GM20431 (cell line): ENCODE data around the gene ZNF688.
"Not testable (repeated sequence)": the region's sequence is repeated elsewhere in the genome, so short reads cannot be mapped to it uniquely, and the experiment has no call there.

ENCODE experiments used
- in situ Hi-C: fragments of 300-500 bp; cut with MseI, MboI; formaldehyde crosslinking; loops from one replicate; pipeline ENCODE4 v1.15.0; 2020; ENCODE audit warnings: low sequenced_read_pairs; ENCODE audit not compliant: unreplicated experiment

Gene ZNF688

DNA sequence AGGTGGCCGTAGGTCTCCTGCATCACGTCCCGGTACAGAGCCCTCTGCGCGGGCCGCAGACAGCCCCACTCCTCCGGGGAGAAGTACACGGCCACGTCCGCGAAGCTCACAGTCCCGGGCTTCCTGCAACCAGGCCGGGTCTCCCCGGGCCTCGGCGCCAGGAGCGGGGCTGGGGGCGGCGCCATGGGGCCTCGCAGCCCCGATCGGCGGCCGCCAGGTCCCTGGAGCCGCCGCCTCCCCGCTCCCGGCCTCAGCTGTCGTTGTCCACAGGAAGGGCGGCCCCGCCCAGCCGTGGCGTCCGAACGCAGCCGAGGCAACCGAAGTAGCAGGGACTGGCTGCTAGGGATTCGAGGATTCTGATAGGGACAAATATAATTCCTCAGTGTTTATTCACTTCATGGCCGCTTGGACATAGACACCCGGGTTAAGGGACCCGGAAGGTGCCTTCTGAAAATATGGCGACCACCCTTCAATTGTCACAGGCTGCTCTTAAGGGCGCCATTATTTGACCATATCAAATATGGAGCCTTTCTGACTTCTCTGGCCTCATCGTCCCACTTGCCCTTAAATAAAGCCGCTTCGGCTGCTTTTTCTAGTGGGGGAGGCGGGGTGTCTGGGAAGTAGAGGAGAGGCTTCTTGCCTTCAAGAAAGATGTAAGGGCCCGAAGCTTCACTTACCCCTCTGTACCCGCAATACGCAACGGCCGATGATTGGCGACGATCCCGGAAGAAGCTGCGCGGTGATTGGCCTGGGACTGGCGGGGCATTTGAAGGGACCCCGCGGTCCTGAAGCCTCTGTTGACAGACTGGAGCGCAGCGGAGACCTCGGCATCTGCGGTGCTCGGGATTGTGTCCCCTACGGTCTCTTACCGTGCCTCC is at the start of gene ZNF688:
Gene ZNF688, minus strand, starts transcription at position 270 of the 878 bp plus-strand sequence. Its CDS starts 85 bp downstream, at position 185.
- in situ Hi-C loops, result no loop called here

DNA sequence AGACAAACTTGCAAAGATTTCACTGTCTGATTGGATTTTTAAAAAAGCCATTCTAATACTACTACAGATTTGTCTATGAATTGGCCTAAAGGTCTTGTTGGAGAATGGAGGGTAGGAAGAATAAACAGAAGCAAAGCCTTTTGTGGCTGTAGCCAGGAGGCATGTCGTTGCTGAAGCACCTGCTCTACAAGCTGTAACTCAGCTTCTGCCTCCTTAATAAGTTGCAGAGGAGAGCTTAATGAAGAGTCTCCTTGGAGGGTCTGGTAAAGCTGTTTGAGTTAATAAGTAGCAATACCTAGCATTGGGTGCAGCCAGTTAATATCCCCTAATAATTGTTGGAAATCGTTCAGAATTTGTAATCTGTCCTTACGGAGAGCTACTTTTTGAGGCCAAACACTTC is 48.7 kb upstream of the ZNF688 start:
- in situ Hi-C loops, result loop anchor here (25.0 kb wide), 1 partner anchor 183 kb away; the partner anchor contains the start of genes DCTPP1 and SEPHS2

DNA sequence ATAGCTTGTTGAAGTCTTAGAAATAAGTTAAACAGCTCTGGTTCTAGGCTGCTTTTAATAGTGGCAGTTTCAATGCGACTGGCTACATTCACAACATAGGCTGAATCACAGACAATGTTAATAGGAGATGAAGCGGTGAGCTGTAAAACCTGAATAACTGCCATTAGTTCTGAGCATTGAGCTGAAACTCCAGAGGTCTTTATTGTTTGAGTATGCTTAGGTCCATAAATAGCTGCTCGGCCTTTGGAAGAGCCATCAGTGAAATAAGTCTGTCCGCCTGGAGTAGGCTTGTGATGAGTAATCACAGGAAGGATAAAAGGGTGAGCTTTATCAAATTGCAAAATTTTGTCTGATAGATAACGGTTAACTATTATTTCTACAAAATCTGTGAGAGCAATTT is 48.1 kb upstream of the ZNF688 start:
- in situ Hi-C loops, result loop anchor here (25.0 kb wide), 1 partner anchor 182 kb away; the partner anchor contains the start of genes DCTPP1 and SEPHS2

DNA sequence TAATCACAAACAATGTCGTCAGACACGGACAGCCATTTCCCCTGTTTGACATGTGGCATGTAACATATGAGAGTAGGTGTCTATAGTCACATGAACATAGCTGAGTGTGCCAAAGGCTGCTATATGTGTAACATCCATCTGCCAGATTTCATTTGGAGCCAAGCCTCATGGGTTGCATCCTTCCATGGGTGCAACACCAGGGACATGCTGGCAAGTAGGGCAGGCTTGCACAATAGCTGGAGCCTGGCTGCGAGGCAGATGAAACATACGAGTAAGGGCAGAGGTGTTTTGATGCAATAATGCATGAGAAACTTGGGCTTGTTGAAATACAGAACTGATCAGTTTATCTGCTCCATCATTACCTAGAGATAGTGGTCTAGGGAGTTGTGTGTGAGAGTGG is 47.7 kb upstream of the ZNF688 start:
- in situ Hi-C loops, result loop anchor here (25.0 kb wide), 1 partner anchor 182 kb away; the partner anchor contains the start of genes DCTPP1 and SEPHS2

DNA sequence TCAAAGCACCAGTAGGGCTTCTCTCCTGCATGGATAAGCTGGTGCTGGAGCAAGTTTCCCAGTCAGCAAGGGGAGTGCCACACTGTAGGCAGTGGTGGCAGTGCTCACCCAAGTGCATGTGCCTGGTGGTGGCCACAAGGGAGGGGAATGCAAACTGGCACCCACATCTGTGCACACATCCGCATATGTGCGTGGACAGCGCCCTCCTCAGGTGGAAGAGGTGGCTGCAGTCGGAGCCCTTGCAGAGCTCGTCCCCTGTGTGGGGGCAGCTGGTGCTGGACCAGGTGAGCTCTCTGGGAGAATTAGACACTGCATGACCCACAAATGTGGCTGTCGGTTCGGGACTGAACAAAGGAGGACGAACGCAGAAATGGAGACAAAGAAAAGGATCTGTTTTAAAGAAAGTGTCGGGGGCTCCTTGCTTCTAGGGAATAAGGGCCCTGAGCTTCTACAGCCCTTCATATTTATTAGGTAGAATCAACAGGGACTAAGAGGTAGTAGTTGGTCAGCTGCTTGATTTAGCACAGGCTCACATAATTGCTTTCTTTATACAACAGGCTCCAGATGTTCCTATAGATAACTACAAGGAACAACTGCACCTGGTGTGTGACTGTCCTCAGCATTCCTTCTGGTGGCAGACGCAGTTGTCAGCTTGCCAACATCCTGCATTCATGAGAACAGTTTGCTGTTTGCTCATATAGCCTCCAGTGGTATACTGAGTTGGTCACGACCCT is 44.0 kb upstream of the ZNF688 start:
- in situ Hi-C loops, result loop anchor here (25.0 kb wide), 1 partner anchor 178 kb away; the partner anchor contains the start of genes DCTPP1 and SEPHS2

DNA sequence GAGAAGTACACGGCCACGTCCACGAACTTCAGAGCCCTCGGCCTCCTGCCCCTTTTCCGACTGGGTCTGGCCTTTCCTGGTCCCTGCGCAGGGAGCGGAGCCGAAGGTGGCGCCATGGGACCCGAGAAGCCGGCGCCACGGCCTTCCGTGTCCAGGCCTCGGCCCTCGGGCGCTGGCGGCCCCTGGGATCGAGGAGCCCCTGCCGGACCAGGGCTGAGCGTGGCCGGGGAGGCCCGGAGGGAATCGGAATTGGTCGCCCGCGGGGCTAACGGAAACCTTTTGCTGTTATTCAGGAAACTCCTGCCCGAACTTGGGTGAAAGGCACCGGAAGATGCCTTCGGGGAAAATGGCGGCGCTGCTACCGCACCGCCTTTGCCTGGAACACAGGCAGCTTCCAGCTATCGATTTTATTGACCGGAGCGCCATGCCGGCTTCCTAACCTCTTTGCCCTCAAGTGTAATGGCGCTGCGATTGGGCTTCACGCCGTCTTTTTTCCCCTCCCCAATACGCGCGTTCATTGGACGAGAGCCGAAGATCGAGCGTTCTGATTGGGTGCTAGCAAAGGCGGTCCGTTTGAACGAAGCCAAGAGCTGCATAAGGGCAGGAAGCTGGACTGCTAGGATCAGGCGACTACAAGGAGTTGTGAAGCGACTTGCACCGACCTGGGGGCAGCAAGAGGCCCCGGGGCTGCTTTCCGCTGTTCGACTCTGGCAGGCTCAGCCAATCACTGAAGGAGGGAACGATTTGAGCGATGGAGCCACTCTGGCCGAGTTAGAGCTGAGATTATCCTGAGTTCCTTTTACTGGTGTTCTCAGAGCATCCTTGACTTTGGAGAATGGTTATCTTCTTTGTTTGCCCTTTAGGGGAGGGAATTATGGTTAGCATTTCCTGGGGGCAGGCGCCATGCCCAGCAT is 38.7 kb upstream of the ZNF688 start, which contains the start of gene ZNF689:
Gene ZNF689, minus strand, starts transcription at position 464 of the 914 bp plus-strand sequence. Its CDS starts 348 bp downstream, at position 116.
- in situ Hi-C loops, result loop anchor here (25.0 kb wide), 1 partner anchor 173 kb away; the partner anchor contains the start of genes DCTPP1 and SEPHS2

DNA sequence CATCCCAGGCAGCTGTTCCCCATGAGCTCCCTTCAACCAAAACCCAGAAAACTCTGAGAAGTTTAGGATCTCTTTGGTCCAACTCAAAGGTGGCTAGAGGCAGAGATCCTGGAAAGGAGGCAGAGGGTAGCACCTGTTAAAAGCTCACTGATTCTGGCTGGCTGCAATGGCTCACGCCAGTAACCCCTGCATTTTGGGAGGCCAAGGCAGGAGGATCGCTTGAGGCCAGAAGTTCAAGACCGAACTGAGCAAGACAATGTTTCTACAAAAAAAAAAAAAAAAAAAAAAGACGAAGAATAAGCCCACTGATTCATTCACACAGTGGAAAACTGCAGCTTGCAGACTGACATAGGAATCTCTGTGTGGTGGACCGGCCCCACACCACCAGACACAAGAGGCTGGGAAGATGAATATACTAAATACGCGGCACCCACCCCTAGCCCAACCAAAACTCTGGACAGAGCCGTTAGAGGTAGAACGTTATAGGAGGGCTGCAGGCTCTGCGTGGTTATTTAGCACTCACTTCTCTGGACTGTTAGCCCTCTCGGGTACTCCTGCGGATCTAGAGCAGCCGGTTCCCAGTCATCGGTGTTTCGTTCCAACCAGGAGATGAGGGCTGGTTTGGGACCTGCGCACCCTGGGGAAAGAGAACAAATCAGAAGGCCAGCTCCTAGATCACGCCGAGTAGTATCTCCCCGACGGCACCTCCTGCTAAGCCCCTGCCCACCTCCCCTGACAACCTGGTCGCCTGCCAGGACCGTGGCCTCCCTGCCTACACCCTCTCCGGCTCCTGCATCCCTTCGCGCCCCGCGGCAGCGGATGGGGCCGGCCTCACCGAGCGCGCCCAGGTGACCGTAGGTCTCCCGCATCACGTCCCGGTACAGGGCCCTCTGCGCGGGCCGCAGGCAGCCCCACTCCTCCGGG is 37.8 kb upstream of the ZNF688 start:
- in situ Hi-C loops, result loop anchor here (25.0 kb wide), 1 partner anchor 172 kb away; the partner anchor contains the start of genes DCTPP1 and SEPHS2

DNA sequence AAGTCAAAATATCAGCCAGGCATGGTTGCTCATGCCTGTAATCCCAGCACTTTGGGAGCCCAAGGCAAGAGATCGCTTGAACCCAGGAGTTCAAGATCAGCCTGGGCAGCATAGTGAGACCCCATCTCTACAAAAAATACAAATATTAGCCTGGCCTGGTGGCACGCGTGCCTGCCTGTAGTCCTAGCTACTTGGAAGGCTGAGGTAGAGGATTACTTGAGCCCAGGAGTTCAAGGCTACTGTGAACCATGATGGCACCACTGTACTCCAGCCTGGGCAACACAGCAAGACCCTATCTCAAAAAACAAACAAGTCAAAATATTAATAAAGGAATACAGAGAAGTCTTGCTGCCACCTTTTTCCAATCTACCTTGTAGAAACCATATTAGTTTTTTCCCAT is 34.5 kb upstream of the ZNF688 start:
- in situ Hi-C loops, result loop anchor here (25.0 kb wide), 1 partner anchor 169 kb away; the partner anchor contains the start of genes DCTPP1 and SEPHS2

DNA sequence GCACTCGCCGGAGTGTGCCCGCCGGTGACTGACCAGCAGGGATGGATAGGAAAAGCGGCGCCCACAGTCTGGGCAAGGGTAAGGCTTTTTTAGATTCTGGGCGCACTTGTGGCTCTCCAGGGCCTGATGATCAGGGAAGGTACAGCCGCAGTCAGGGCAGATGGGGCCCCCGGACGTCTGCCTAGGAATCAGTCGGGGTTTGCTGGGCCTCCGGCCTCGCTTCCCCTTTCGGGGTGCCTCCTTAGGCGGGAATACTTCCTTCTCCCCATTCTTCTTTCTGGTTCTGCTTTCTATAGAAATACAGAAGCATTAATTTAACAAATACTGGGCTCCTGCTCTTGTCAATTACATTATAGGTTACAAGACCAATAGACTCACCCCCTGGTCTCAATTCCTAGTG is 33.6 kb upstream of the ZNF688 start:
- in situ Hi-C loops, result loop anchor here (25.0 kb wide), 1 partner anchor 168 kb away; the partner anchor contains the start of genes DCTPP1 and SEPHS2

DNA sequence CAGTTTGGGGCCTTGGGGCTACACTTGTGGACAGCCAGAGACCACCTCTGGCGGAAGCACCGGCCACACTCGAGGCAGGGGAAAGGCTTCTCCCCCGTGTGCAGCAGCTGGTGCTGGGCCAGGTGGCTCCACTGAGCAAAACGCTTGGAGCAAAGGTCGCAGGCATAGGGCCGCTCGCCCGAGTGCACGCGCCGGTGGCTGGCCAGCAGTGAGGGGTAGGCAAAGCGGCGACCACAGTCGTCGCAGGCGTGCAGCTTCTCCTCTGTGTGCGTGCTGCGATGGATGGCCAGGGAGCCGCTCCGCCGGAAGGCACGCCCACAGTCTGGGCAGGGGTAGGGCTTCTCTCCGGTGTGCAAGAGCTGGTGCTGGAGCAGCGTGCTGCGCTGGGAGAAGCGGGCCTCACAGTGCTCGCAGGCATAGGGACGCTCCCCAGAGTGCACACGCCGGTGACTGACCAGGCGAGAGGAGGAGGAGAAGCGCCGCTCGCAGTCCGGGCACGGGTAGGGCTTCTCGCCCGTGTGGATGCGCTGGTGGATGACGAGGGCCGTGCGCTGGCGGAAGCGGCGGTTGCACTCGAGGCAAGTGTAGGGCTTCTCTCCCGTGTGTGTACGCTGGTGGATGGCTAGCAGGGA is 32.9 kb upstream of the ZNF688 start:
- in situ Hi-C loops, result loop anchor here (25.0 kb wide), 1 partner anchor 167 kb away; the partner anchor contains the start of genes DCTPP1 and SEPHS2

DNA sequence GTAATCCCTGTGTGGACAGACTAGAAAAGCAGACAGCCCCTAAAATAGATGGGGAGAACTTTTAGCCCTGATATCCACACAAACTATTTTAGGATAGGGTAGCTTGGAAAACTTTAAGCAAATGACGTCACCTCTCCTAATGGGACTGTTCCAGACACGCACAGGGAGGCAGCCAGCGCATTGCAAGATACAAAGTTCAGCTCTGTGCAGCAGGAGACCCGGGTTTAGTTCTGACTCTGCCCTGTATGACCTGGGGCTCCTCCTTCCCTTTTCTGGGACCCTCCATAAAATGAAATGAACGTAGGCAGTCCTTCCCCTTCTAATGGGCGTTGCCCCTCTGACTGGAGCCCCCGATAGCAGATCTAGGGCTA is 32.4 kb upstream of the ZNF688 start:
- in situ Hi-C loops, result loop anchor here (25.0 kb wide), 1 partner anchor 167 kb away; the partner anchor contains the start of genes DCTPP1 and SEPHS2

DNA sequence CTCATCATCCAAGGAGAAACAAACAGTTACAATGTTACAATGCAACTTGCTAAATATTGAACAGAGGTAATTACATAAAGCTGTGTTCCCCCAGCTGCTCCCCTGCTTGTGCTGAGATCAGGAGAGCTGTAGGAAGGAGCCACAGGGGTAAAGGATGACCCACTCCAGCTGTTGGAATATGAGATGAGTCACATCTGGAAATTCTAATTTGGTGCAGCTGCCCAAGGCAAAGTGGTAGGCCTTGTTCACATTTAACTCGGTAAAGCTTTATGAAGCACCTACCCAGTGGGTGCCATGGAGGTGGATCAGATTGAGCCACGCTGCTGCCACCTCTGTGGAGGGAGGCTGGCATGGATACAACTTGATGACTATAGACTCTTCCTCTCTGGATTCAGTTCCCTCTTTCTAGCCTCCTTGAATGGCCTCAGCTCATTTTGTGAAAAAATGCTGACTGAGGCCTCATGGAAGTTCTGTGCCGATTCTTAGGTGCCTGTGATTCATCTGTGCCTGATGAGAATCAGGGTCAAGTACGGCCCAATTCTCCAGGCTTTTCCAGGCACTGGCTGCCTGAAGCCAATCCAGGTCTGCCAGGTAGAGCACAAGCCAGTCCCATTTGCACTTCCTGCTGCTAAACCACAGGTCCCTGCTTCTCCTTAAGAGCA is 31.2 kb upstream of the ZNF688 start:
- in situ Hi-C loops, result loop anchor here (25.0 kb wide), 1 partner anchor 165 kb away; the partner anchor contains the start of genes DCTPP1 and SEPHS2

DNA sequence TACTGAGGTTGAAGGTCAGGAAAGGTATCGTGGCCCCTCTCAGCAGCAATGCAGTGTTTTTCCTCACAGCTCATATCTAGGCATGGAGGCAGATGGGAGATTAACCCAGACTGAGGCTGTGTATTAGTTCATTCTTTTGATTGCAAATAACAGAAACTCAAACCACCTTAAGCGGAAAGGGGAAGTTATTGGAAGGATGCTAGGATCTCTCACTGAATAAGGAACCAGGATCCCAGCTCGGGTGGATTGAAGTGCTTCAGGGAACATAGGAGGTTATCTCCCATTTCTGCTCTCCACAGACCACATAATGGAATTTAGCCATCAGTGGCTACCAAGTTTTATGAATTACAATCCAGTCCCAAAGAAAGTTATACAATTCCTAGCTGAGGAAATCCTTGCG is 30.5 kb upstream of the ZNF688 start:
- in situ Hi-C loops, result loop anchor here (25.0 kb wide), 1 partner anchor 165 kb away; the partner anchor contains the start of genes DCTPP1 and SEPHS2

DNA sequence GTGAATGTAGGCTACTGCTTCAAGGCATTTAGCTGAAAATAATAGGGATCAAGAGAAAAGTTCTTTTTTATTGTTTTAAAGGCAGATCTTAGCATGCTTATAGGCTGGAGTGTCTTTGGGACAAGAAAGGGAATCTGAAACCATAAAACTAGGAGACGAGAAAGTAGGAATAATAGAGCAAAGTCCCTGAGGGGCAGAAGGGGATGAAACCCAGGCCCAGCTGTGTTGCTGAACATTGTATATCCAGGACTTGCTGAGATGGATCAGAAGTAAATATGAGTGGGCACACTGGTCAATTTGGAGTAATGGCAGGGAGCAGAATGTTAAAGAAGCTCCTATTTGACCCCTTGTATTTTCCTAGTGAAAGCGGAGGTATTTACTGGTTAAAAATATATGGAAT is 29.4 kb upstream of the ZNF688 start:
- in situ Hi-C loops, result loop anchor here (25.0 kb wide), 1 partner anchor 164 kb away; the partner anchor contains the start of genes DCTPP1 and SEPHS2

DNA sequence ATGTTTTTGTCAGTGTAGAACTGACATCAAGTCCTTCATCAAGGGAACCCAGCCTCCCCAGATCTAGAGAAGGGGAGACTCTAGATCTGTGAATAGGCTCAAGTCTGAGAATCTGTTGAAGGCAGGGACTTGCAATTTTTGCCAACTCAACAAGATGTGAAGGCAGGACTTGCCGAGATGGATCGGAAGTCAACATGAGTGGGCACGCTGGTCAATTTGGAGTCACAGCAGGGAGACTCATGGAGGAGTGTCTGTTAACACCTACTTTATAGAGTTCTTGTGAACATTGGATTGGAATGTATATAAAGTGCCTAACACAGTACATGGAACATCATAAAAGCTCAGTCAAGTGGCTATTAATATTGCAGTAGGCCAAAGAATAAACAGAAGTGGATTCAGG is 28.7 kb upstream of the ZNF688 start:
- in situ Hi-C loops, result loop anchor here (25.0 kb wide), 1 partner anchor 163 kb away; the partner anchor contains the start of genes DCTPP1 and SEPHS2

DNA sequence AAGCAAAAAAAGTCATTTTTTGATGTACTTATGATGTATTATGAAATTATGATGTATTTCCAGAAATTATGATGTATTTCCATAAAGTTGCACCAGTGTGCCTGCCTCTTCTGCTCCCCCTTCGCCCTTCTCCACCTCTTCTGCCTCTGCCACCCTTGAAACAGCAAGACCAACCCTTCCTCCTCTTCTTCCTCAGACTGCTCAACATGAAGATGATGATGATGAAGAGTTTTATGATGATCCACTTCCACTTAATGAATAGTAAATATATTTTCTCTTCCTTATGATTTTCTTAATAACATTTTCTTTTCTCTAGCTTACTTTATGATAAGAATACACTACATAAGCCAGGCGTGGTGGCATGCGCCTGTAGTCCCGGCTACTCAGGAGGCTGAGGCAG is 21.4 kb upstream of the ZNF688 start:
- in situ Hi-C loops, result no loop called here

DNA sequence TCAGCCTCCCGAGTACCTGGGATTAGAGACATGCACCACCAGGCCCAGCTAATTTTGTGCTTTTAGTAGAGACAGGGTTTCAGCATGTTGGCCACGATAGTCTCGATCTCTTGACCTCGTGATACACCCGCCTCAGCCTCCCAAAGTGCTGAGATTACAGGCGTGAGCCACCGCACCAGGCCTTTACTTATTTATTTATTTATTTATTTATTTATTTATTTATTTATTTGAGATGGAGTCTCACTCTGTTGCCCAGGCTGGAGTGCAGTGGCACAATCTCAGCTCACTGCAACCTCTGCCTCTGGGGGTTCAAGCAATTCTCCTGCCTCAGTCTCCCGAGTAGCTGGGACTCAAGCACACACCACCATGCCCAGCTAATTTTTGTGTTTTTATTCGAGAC is 19.4 kb upstream of the ZNF688 start:
- in situ Hi-C loops, result not testable (repeated sequence)
